ENCODE results near the gene DLL1. TPM values are rescaled to one million over a fixed set of nuclear protein-coding genes. Genes with fewer than 3 reads are reported as not detected.

DLL1 gene
- total and polyA plus RNA-seq, 2 donors from 2014 or later = 4.5 to 11.9 TPM

- no peaks in the 10 kb centered on the region for H3K9me3 ChIP-seq (ENCODE audit: control insufficient read depth in 2 of 3, insufficient read depth in 1 of 3, low read length in 3 of 3)
- peak in 1 of 5 donors; percentile 48 for DNase-seq
- no peak overlapping the region for H3K27ac ChIP-seq (ENCODE audit: low read depth in 2 of 2, low read length in 2 of 2)
- intact Hi-C loops (cut with DNase I) = no loop called here
- no peak overlapping the region for H3K4me3 ChIP-seq (ENCODE audit: low read length in 3 of 3)
- no peaks in the 10 kb centered on the region for H3K27me3 ChIP-seq (ENCODE audit: control insufficient read depth, insufficient read depth, low read length)
- TF ChIP-seq CTCF (IDR thresholded peaks at IDR 0.05; ENCODE audit: borderline replicate concordance, extremely low read depth, insufficient read depth) = no peak
- no peak overlapping the region for H3K9ac ChIP-seq (ENCODE audit: low read length in 3 of 3)
- no peaks in the 10 kb centered on the region for H3K36me3 ChIP-seq (ENCODE audit: control insufficient read depth in 2 of 3, insufficient read depth in 3 of 3, low read length in 3 of 3)
- FAIRE-seq = no peak
- peaks cover 0 to 2% (median 2%) of the 10 kb centered on the region in 3 donors for H3K4me1 ChIP-seq (ENCODE audit: control insufficient read depth in 2 of 3, insufficient read depth in 2 of 3, low read depth in 1 of 3, low read length in 3 of 3)
Measured at GRCh38 chr6:170244721-170245474, 46.0 kb downstream of the DLL1 start.

DNA sequence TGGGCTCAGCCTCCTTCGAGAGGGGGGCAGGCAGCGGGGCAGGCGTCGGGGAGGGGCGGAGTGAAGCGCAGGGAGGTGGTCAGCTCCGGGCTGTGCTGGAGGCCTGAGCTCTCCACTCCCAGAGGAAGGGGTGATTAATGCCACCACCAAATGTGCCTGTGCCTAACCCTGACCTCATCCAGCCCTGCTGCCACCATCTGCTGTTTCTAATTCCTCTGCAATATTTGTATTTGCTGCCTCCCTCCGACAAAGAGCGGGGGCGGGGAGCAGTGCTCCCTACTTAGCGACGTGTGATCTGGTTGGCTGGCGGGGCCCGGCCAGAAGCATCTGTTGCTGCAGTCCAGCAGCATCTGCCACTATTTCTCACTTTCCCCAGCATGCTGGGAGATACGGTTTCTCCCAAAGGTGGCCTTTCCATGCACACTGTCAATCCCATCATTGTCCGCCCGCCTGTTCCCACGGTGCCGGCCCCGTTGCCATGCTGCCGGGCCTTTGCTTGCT, 47.0 kb downstream of the DLL1 start:
- H3K9me3 ChIP-seq (ENCODE audit: control insufficient read depth in 2 of 3, insufficient read depth in 1 of 3, low read length in 3 of 3) = no peaks in the 10 kb centered on the region
- no peak overlapping the region for H3K27ac ChIP-seq (ENCODE audit: low read depth in 2 of 2, low read length in 2 of 2)
- no peak overlapping the region for H3K9ac ChIP-seq (ENCODE audit: low read length in 3 of 3)
- H3K36me3 ChIP-seq (ENCODE audit: control insufficient read depth in 2 of 3, insufficient read depth in 3 of 3, low read length in 3 of 3) = no peaks in the 10 kb centered on the region
- no peak for TF ChIP-seq CTCF (IDR thresholded peaks at IDR 0.05; ENCODE audit: borderline replicate concordance, extremely low read depth, insufficient read depth)
- H3K27me3 ChIP-seq (ENCODE audit: control insufficient read depth, insufficient read depth, low read length) = no peaks in the 10 kb centered on the region
- intact Hi-C loops (cut with DNase I) = no loop called here
- FAIRE-seq (no peak), DNase-seq (peak; percentile 52 to 78 (median 75))
- peaks cover 0 to 2% (median 2%) of the 10 kb centered on the region in 3 donors for H3K4me1 ChIP-seq (ENCODE audit: control insufficient read depth in 2 of 3, insufficient read depth in 2 of 3, low read depth in 1 of 3, low read length in 3 of 3)
- H3K4me3 ChIP-seq (ENCODE audit: low read length in 3 of 3) = no peak overlapping the region

DNA sequence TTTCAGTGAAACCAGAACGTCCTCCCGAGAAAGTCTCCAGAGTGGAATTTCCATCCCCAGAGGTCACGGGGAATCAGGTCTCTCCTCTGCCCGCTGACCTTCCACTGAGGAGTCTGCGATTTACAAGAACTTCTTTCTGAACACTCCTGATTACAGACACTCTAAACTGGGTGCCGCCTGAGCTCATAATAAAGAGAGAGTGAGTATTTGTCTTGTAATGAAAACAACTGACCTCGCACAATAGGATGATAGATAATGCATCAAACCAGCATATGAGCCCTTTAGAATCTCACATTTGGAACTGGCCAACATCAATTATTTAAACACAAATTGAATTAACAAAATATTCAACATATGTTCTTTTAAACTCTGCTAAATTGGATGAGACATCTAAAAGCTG, 47.5 kb downstream of the DLL1 start:
- TF ChIP-seq CTCF (IDR thresholded peaks at IDR 0.05; ENCODE audit: borderline replicate concordance, extremely low read depth, insufficient read depth) = no peak
- Histone ChIP-seq H3K4me1 (ENCODE audit: control insufficient read depth in 2 of 3, insufficient read depth in 2 of 3, low read depth in 1 of 3, low read length in 3 of 3) (peaks cover 0 to 2% (median 2%) of the 10 kb centered on the region in 3 donors), H3K9me3 (ENCODE audit: control insufficient read depth in 2 of 3, insufficient read depth in 1 of 3, low read length in 3 of 3) (no peaks in the 10 kb centered on the region), H3K4me3 (ENCODE audit: low read length in 3 of 3) (no peak overlapping the region), H3K27ac (ENCODE audit: low read depth in 2 of 2, low read length in 2 of 2) (no peak overlapping the region), H3K36me3 (ENCODE audit: control insufficient read depth in 2 of 3, insufficient read depth in 3 of 3, low read length in 3 of 3) (no peaks in the 10 kb centered on the region), H3K9ac (ENCODE audit: low read length in 3 of 3) (no peak overlapping the region), H3K27me3 (ENCODE audit: control insufficient read depth, insufficient read depth, low read length) (no peaks in the 10 kb centered on the region)
- intact Hi-C loops (cut with DNase I) = no loop called here
- DNase-seq = no peak
- FAIRE-seq = no peak
